DMS53 treated with DMSO at 0.1 percent for 48 hours (cell line): ENCODE data around the gene RIMS4.
"Not testable (repeated sequence)": the region's sequence is repeated elsewhere in the genome, so short reads cannot be mapped to it uniquely, and the experiment has no call there.

Experiments
- DNase-seq: peaks from one replicate; lab custom pipeline; 2025; ENCODE audit not compliant: unreplicated experiment; lab: John Stamatoyannopoulos, UW

RIMS4 gene

GRCh38 chr20:44765701-44766347 is 44.5 kb downstream of the RIMS4 start:
- DNase-seq, result no peak

GRCh38 chr20:44765091-44765490 is 45.3 kb downstream of the RIMS4 start:
- DNase-seq, result no peak

GRCh38 chr20:44763798-44764197 is 46.5 kb downstream of the RIMS4 start:
- not testable (repeated sequence) for DNase-seq

GRCh38 chr20:44762466-44763140 is 47.7 kb downstream of the RIMS4 start:
- DNase-seq, result no peak

- DNase-seq, result no peak
These were observed 48.9 kb downstream of the RIMS4 start for GRCh38 chr20:44761423-44761822.

- no peak for DNase-seq
These were observed 50.8 kb downstream of the RIMS4 start for GRCh38 chr20:44759595-44759994.

- DNase-seq, result no peak
These were observed 51.9 kb downstream of the RIMS4 start for GRCh38 chr20:44758247-44759101.

GRCh38 chr20:44756956-44757355 is 53.4 kb downstream of the RIMS4 start:
- DNase-seq, result no peak

- no peak for DNase-seq
These were observed 54.2 kb downstream of the RIMS4 start for GRCh38 chr20:44756011-44756688.

GRCh38 chr20:44754554-44754953 is 55.8 kb downstream of the RIMS4 start:
- no peak for DNase-seq

- DNase-seq, result no peak
These were observed 58.0 kb downstream of the RIMS4 start for GRCh38 chr20:44752099-44752931.

GRCh38 chr20:44750081-44750805 is 60.1 kb downstream of the RIMS4 start:
- no peak for DNase-seq

GRCh38 chr20:44748005-44748370 is 62.4 kb downstream of the RIMS4 start:
- peak; percentile 23 for DNase-seq

GRCh38 chr20:44747166-44748004 is 63.0 kb downstream of the RIMS4 start:
- DNase-seq, result peak; percentile 94

GRCh38 chr20:44746367-44747165 is 63.8 kb downstream of the RIMS4 start:
- peak; percentile 76 for DNase-seq

GRCh38 chr20:44745598-44746366 is 64.6 kb downstream of the RIMS4 start, which contains the start of gene KCNK15:
KCNK15 (plus strand) TSS chr20:44745865; CDS start chr20:44745911, 46 bp downstream.
- peak; percentile 17 for DNase-seq

- no peak for DNase-seq
These were observed 65.2 kb downstream of the RIMS4 start for GRCh38 chr20:44745122-44745597.
